OCI-LY3 (cell line): ENCODE measurements around the gene ARHGAP19.

ENCODE experiments used
- H2AFZ ChIP-seq: fragments of 200-600, 300-600 bp; shearing (Covaris generic); 2 replicates; pipeline ENCODE4 v1.6.0; 2014; ENCODE audit warnings: antibody characterized with exemption, low read depth, low read length
- H3K27ac ChIP-seq: fragments of 200-600, 300-600 bp; sonication (generic); 2 replicates; pipeline ENCODE4 v1.5.1; 2014; ENCODE audit warnings: mild to moderate bottlenecking, low read length, moderate library complexity, mixed read lengths
- H3K27me3 ChIP-seq: fragments of 200-600, 300-600 bp; sonication (generic); 2 replicates; pipeline ENCODE4 v1.6.1; 2014; ENCODE audit warnings: low read depth, low read length, mixed read lengths
- H3K36me3 ChIP-seq: fragments of 200-600, 300-600 bp; sonication (generic); replicated peaks from 2 replicates; pipeline ENCODE3; 2014; ENCODE audit warnings: low read depth, low read length, mixed read lengths
- H3K4me1 ChIP-seq: fragments of 300-600, 200-600 bp; sonication (generic); 2 replicates; pipeline ENCODE4 v1.6.1; 2014; ENCODE audit warnings: low read length, mixed read lengths
- H3K4me2 ChIP-seq: fragments of 200-600, 300-600 bp; sonication (generic); 2 replicates; pipeline ENCODE4 v1.6.1; 2014; ENCODE audit warnings: low read length, mixed read lengths
- H3K4me3 ChIP-seq: fragments of 300-600, 200-600 bp; sonication (generic); 2 replicates; pipeline ENCODE4 v1.5.1; 2014; ENCODE audit warnings: antibody characterized with exemption, mild to moderate bottlenecking, low read length, moderate library complexity
- H3K79me2 ChIP-seq: fragments of 300-600, 200-600 bp; shearing (Covaris generic); 2 replicates; pipeline ENCODE4 v1.6.1; 2014; ENCODE audit warnings: mild to moderate bottlenecking, low read length, mixed read lengths
- H3K9ac ChIP-seq: fragments of 300-600, 200-600 bp; shearing (Covaris generic); 2 replicates; pipeline ENCODE4 v1.6.0; 2014; ENCODE audit warnings: mild to moderate bottlenecking, low read length, moderate library complexity
- H3K9me3 ChIP-seq: fragments of 200-600, 300-600 bp; shearing (Covaris generic); 2 replicates; pipeline ENCODE4 v1.6.1; 2014; ENCODE audit warnings: low read length, mixed read lengths; ENCODE audit not compliant: insufficient read depth
- H4K20me1 ChIP-seq: fragments of 200-600, 300-600 bp; sonication (generic); 2 replicates; pipeline ENCODE4 v1.6.1; 2016; ENCODE audit warnings: low read length, mixed read lengths; ENCODE audit not compliant: insufficient read depth
- EZH2phosphoT487 ChIP-seq: fragments of 200-600 bp; shearing (Covaris generic); IDR thresholded peaks from 2 replicates; pipeline ENCODE4 v1.6.1; 2018; ENCODE audit warnings: antibody characterized with exemption, mixed run types, low read depth
- TF ChIP-seq, protein P1 (sequence below): fragments of 200-600, 300-600 bp; sonication (generic); IDR thresholded peaks from 2 replicates; pipeline ENCODE4 v1.5.1; 2014; ENCODE audit warnings: antibody characterized with exemption, low read length, low read depth

ARHGAP19 gene

GRCh38 chr10:97222326-97222961, 70.0 kb downstream of the ARHGAP19 start:
- Histone ChIP-seq H3K27ac (no peak overlapping the region), H3K79me2 (no peaks in the 10 kb centered on the region), H2AFZ (no peak overlapping the region), H3K4me3 (no peak overlapping the region), H3K4me1 (peaks cover 7% of the 10 kb centered on the region), H3K9ac (no peak overlapping the region), H3K4me2 (no peak overlapping the region), H4K20me1 (no peaks in the 10 kb centered on the region), H3K9me3 (no peaks in the 10 kb centered on the region), H3K27me3 (no peaks in the 10 kb centered on the region), H3K36me3 (peaks cover 10% of the 10 kb centered on the region)
- TF ChIP-seq EZH2phosphoT487 = no peak
- TF ChIP-seq, protein P1, sequence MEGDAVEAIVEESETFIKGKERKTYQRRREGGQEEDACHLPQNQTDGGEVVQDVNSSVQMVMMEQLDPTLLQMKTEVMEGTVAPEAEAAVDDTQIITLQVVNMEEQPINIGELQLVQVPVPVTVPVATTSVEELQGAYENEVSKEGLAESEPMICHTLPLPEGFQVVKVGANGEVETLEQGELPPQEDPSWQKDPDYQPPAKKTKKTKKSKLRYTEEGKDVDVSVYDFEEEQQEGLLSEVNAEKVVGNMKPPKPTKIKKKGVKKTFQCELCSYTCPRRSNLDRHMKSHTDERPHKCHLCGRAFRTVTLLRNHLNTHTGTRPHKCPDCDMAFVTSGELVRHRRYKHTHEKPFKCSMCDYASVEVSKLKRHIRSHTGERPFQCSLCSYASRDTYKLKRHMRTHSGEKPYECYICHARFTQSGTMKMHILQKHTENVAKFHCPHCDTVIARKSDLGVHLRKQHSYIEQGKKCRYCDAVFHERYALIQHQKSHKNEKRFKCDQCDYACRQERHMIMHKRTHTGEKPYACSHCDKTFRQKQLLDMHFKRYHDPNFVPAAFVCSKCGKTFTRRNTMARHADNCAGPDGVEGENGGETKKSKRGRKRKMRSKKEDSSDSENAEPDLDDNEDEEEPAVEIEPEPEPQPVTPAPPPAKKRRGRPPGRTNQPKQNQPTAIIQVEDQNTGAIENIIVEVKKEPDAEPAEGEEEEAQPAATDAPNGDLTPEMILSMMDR = no peak

DNA sequence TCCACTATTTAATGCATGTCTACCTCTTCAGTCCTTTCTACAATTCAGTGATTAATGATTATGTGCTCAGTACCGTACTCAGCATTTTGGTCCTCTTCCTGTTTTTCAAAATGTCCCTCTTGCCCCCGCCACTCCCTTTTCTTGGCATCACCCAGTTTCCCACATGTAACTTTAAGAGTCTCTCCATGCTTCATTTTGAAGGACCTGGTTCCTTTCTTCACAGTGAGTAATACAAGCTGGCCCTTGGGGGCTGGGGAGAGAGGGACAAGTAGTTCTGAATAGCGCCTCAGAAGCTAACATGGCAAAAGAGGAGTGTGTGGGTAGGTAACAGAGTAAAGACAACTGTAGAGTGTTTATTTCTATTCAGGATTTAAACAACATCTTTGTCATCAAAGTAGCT, 72.1 kb downstream of the ARHGAP19 start:
- no peaks in the 10 kb centered on the region for H3K9me3 ChIP-seq
- TF ChIP-seq, protein P1 = no peak
- no peak for TF ChIP-seq EZH2phosphoT487
- H3K9ac ChIP-seq = no peak overlapping the region
- H3K27ac ChIP-seq = no peak overlapping the region
- H4K20me1 ChIP-seq = no peaks in the 10 kb centered on the region
- no peaks in the 10 kb centered on the region for H3K79me2 ChIP-seq
- no peak overlapping the region for H3K4me3 ChIP-seq
- H2AFZ ChIP-seq = no peak overlapping the region
- H3K4me1 ChIP-seq = peaks cover 7% of the 10 kb centered on the region
- no peaks in the 10 kb centered on the region for H3K27me3 ChIP-seq
- H3K36me3 ChIP-seq = peaks cover 4% of the 10 kb centered on the region
- H3K4me2 ChIP-seq = no peak overlapping the region

DNA sequence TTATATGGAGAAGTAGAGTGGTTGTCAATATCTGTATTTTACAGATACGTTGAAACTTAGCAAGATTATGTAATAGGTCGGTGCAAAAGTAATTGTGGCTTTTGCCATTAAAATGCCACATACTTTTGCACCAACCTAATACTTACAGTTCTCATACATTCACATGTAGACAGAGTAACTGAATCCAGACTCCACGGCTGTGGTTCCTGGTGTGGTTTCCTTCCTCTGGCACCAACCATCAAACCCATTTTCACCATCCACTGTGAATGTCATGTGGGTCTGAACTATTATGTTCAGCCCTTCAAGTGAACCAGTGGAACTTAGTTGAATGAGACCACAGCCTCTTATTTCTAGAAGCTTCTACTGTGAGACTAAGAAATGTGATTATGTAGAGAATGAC, 75.1 kb downstream of the ARHGAP19 start:
- TF ChIP-seq, protein P1 = no peak
- TF ChIP-seq EZH2phosphoT487 = no peak
- Histone ChIP-seq H3K79me2 (no peaks in the 10 kb centered on the region), H3K27ac (no peak overlapping the region), H3K4me2 (no peak overlapping the region), H4K20me1 (no peaks in the 10 kb centered on the region), H3K9me3 (no peaks in the 10 kb centered on the region), H3K27me3 (no peaks in the 10 kb centered on the region), H2AFZ (no peak overlapping the region), H3K4me3 (no peak overlapping the region), H3K4me1 (peaks cover 7% of the 10 kb centered on the region), H3K9ac (no peak overlapping the region), H3K36me3 (peaks cover 4% of the 10 kb centered on the region)

DNA sequence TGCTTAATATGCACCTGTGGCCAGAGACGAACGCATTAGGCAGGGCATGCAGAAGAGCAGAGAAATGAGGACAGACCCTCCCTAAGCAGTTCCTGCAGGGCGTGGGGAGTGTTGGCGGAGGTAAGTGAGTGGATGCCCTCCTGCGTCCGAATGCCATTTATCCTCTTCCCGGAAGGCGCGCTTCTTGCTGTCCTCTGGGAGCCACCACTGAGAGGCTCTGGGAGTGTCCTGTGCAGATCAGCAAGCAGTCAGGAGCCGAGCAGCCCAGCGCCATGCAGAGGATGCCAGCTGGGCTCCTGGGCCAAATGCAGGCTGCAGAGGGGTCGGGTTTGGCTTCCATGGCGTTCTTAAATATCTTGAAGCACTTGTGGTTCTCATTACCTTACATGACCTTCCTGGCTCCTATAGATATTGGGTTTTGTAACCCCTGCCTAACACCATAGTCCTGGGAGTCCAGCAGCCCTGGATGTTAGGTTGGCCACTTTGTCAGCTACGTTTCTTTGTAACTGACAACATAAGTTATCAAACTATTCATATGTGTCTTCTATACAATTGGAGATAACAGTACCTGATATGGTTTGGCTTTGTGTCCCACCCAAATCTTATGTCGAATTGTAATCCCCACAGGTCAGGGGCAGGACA, 76.7 kb downstream of the ARHGAP19 start:
- H2AFZ ChIP-seq = no peak overlapping the region
- H3K4me3 ChIP-seq = no peak overlapping the region
- H3K36me3 ChIP-seq = peaks cover 4% of the 10 kb centered on the region
- no peak overlapping the region for H3K27ac ChIP-seq
- H3K27me3 ChIP-seq = no peaks in the 10 kb centered on the region
- peaks cover 7% of the 10 kb centered on the region for H3K4me1 ChIP-seq
- no peaks in the 10 kb centered on the region for H3K9me3 ChIP-seq
- TF ChIP-seq, protein P1 = no peak
- TF ChIP-seq EZH2phosphoT487 = no peak
- H4K20me1 ChIP-seq = no peaks in the 10 kb centered on the region
- no peak overlapping the region for H3K9ac ChIP-seq
- no peaks in the 10 kb centered on the region for H3K79me2 ChIP-seq
- H3K4me2 ChIP-seq = no peak overlapping the region
